ENCODE measurements around the gene PHLDB1.

DNA sequence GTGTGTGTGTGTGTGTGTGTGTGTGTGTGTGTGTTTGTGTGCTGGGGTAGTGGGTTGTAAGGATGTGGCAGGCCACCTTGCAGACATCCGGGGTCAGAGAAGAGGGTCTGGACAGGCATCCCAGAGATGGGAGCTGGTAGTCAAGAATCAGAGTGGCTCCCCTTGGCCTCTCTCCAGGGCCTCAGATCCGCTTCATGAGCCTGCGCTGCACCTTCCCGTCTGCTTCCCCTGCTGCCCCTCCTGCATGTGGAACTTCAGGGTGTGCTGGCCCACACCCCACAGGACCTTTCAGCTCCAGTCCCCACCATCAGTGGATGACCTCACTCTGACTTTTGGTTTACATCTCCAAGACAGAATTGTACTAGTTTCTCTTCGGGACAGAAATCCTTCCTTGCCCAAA, 40.9 kb downstream of the PHLDB1 start:
- TF ChIP-seq, protein P1, sequence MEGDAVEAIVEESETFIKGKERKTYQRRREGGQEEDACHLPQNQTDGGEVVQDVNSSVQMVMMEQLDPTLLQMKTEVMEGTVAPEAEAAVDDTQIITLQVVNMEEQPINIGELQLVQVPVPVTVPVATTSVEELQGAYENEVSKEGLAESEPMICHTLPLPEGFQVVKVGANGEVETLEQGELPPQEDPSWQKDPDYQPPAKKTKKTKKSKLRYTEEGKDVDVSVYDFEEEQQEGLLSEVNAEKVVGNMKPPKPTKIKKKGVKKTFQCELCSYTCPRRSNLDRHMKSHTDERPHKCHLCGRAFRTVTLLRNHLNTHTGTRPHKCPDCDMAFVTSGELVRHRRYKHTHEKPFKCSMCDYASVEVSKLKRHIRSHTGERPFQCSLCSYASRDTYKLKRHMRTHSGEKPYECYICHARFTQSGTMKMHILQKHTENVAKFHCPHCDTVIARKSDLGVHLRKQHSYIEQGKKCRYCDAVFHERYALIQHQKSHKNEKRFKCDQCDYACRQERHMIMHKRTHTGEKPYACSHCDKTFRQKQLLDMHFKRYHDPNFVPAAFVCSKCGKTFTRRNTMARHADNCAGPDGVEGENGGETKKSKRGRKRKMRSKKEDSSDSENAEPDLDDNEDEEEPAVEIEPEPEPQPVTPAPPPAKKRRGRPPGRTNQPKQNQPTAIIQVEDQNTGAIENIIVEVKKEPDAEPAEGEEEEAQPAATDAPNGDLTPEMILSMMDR (IDR thresholded peaks at IDR 0.05; ENCODE audit: borderline replicate concordance, extremely low read depth, low read length, poor library complexity, severe bottlenecking), result no peak
- TF ChIP-seq EZH2 (IDR thresholded peaks at IDR 0.05; ENCODE audit: borderline replicate concordance, low read depth, low read length, severe bottlenecking), result no peak

Data from DND-41 (cell line).